CD4-positive, alpha-beta T cell treated with Interleukin-6 at 100 ng/mL for 8 hours (primary cell): ENCODE measurements around the gene KCNMA1.

Experiments used
- DNase-seq: peaks from one replicate; pipeline ENCODE4 v3.0.0-alpha.2; 2020; ENCODE audit warnings: mixed read lengths, low spot score

KCNMA1 gene

DNA sequence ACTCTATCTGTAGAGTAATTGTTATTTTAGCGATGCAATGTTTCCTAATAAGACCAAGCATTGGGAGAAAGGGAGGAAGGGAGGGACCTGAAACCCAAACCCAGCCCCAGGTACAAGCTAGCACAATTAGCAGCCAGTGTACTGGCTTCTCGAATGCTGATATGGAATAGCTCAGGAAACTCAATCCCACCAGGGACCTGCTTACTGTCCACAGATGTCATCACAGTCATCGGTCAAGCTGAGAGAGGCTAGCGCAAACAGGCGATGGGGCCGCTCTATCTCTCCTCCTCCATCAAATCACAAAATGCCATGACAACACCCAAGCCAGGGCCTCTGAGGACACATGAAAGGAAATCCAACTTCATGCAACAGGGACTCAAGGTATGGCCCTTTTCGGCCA, 192.1 kb downstream of the KCNMA1 start:
- DNase-seq: no peak

DNA sequence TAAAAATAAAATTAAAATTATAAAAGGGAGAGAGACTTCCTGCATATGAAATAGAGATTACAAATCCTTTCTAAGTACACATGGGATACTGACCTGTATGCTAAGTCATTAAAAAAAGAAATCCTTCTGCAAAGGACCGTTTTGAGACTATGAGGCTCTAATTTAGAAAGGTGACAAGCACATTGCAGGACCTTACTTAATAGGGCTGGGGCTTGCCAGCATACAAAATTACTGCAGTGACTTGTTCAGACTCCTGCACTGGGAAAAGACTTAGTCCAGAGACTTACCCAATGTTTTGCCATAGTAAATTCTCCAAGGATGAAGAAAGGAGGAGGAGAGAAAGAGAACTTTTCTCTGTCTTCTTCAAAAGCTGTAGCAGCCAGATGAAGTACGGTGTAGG, 193.6 kb downstream of the KCNMA1 start:
- no peak for DNase-seq

DNA sequence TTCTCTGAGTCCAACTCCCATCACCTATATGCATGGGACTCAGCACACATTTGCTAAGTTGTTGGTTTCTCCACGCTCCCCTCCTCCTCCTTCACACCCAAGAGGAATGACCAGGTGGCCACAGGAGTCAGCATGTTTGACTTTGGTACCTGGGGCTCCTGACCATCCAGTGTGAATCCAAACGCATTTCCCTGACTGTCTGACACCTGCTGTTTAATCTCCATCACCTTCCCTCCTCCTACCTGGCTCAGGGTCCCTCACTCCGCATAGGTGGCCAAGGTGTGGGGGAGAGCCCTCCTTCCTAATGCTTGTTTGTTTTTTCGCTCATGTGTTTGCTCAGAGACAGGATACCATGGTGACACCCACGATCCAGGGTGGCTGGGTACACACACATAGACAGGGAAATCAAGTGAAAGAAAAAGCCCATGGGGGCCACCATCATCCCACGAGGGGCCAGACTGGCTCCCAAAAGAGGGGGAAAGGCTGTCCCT, 194.9 kb downstream of the KCNMA1 start:
- DNase-seq: no peak

DNA sequence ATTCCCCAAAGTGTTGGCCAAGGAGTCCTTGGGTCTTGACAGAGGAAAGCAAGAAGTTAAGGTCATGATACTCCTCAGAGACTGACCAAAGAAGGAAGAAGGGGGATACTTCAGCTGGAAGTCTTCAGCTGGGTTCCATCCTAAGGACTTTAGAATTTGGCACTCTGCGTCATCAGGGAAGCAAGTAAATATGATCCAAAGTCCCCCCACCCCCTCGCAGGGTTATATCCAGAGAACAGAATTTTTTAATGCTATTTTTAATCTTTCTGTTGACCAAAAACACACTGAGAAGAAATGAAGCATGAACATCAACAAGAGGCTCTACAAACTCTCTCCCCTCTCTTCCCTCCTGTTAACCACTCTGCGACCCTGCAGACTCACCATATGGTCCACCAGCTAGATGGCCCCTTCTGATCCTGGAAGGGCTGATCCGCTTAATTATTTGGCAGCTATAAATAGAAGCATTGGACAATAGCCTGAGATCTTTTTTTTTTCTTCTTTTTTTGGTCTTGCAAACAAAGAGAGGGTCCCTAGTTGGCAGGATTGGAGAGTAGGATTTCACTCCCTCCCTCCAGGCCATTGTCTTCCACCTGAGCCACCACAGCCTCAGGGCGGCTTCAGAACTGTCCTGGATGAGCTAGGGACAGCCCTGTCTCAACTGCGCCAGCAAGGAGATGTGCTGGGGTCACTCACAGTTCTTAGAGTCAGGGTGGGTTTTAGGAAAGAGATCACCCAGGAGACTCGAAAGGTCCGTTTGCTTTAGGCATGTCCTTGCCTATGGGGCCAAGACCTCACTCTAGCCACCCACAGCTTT, 196.0 kb downstream of the KCNMA1 start:
- no peak for DNase-seq

DNA sequence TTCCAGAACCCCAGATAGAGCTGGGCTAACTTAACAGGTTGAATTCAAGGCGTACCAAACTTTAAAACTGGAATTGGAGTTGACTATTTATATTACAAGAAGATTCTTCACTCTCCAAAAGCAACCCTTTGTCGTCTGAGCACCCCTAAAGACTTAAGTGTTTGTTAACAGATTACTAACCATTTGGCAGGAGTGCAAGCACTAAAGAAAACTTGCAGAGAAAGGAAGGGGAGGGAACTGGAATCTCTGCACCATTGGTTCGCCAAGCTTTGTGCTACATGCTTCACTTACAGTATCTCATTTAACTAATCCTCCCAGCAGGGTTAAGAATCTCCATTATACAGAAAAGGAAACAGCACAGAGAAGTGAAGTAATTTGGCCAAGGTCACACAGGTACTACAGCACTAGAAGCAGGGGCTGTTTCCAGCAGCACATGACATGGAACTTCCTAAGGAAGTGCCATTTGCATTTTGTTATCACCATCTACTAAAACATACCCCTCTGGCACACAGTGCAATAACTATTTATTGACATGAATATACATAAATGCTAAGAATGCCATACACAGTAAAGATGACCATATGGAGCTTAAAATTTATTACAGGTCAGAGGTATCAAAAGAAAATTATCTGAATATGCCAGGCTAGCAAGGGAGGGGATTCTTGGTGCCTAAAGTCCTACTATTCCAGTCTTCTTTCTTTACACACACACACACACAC, 201.2 kb downstream of the KCNMA1 start:
- DNase-seq: no peak

DNA sequence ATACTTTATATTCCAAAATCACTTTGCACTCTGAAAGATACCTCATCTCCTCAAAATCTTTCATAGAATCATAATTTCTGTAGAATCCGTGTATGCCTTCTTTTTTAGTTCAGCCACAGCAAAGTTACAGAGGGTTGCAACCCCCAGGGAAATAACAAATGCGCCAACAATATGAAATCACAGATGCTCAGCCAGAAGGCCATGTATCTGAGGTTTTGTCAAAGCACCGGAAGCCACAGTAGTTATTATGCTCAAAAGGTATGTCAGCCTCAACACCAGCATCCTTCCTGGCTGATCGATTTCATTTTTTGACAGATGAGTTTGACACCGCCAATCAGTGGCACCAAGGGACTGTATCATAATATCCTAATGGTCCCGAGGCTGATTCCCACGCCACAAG, 204.1 kb downstream of the KCNMA1 start:
- DNase-seq: no peak

DNA sequence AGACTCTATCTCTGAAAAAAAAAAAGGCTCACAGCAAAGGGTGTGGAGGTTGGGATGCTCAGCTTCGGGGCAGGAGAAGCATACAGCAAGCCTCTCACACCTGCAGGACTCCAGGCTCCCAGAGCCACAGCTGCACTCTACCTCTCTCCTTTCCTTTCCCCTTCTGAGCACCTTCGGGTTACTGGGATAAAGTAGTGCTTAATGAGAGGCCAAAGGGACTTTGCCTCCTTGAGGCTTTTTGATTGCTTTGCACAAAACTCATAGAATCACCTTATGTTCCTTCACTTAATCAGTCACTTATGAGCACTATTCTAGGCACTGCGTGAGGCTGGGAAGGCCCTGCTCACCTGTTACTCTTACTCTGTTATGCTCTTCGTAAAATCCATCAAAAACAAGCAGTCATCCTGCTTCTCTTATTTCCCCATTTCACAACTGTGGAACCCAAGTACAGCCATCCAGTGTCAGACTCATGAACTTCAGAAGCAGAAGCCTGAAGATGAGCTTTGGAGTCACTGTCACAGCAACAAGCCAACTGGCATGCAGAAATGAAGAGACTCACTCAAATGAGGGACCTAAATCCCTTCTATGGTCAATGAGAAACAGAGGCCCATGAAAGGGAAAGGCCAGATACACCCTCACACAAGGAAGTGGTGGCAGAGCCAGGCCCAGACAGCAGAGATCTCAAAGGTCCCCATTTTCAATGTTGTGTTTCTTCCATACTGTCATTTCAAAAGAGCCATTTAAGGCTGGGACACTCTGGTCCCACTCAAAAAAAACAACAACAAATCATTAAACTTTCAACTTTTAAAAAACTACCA, 205.4 kb downstream of the KCNMA1 start:
- no peak for DNase-seq

DNA sequence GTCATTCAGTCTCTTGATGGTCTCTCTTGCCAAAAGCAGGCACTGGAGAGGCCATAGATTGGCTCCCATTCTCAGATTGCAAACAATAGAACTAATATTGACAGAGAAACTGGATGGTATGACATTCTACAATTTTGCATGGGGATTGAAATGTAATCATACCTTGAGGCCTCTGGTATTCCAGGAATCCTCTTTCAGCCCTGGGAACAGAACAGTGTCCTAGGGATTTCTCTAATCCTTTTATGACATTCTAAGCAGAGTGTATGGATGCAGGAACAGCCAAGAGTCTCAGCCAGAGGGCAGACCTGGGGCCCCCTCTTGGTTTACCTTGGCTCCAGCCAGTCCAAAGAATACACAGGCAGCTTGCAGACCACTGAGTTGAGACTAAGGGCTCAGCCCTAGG, 206.4 kb downstream of the KCNMA1 start:
- no peak for DNase-seq

DNA sequence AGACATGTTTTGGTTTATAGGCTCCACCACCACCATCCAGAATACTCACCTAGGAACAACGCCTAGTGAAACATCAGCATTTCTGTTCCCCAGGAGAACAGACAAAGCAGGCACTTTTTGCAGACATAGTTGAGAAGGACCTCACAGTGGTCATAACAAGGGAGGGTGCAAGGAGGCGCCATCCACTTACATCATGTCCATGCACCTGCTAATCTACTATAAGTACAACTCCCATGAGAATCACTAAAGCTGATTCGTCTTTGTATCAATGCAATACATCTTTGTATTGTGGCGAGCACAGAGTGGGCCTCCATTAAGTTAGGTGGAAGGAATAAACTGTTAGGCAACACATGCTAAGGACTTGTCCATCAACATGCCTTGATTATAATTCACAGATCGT, 207.1 kb downstream of the KCNMA1 start:
- no peak for DNase-seq

DNA sequence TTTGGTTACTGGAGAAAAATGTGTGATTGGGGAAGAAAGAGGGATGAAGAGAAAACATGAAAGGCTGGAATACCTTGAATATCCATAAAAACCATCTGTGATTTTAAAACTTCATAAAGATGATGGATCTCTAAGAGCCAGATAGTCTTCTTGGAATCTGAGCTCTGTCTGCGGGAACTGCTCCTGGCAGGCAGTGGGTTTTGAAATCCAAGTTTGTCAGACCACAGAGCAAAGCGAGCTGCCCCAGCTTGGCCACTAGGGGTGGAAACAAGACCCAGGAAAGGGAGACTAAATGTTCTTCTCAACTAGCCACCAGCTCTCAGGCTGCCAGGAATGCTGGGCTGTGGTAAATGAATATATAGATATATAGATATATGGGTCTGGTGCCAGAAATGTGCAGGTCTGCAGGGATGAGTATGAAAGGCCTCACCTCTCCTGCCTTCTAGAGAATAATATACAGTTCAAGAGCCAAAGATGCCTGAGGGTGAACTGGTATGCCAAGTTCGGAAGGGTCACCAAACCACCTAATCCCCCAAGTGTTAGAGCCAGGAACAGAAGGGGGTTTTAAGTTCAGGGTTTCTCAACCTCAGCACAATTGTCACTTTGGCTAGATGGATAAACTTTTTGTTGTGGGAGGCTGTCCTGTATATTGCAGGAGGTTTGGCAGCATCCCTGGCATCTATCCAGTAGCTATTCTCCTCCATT, 208.8 kb downstream of the KCNMA1 start:
- DNase-seq: no peak

DNA sequence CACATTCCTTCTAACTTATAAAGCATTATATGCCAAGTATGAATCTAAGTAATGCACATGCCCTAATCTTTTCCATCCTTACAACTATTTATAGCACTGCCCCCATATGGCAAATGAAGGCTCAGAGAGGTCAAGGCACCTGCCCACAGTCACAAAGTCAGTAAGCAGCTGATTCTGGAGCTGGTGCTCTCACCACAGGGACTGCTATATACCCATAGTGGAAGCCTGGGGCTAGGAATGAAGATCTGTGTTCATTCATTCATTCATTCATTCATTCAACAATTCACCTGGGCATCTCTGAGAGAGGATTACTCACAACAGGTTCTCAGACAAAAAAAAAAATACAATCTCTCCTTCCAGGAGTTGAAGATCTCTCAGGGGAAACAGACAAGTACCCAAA, 213.4 kb downstream of the KCNMA1 start:
- DNase-seq: no peak

DNA sequence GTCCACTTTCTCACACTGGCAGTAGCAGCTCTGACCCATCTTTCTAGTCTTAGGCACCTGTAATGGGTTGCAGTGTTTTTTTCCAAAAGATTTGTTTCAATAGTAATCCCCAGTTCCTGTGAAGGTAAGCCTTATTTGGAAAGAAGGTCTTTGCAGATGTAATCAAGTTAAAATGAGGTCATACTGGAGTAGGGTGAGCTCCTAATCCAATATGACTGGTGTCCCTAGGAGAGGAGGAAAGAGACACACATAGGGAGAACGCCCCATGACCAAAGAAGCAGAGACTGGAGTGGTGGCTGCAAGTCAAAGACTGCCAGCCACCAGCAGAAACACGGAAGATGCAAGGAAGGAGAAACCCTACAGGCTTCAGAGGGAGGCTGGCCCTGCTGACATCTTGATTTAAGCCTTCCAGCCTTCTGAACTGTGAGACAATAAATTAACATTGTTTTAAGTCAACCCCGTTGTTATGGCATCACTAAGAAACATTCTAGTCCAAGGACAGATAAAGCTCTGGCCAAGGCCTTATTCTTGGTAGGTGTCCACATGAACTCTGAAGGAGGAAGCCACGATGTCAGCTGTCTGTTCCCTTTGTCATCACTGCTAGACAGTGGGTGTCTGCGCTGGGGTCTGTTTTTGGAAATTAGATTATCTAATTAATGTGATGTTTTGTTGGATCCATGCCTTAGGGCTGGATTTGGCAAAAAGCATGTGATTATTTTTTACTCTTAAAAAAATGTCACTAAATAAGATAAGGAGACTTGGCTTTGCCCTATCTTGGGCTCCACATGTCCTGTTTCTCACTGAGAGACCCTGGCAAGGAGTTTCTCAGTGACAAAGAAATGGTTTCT, 214.9 kb downstream of the KCNMA1 start:
- no peak for DNase-seq

DNA sequence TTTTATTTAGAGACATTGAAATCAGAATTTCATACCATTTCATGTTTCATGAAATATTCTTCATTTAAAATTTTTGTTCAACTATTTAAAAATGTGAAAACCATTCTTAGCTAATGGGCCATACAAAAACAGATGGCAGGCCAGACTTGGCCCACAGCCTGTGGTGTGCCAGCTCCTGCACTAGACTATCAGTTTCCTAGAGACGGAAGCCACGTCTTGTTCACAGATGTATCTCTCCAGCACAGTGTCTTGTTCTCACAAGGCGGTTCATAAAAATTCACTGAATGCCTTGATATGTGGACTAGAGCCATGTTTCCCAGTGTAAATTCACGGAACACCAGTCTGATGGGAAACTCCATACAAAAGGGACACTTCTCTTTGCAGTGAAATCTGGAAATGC, 216.0 kb downstream of the KCNMA1 start:
- DNase-seq: no peak

DNA sequence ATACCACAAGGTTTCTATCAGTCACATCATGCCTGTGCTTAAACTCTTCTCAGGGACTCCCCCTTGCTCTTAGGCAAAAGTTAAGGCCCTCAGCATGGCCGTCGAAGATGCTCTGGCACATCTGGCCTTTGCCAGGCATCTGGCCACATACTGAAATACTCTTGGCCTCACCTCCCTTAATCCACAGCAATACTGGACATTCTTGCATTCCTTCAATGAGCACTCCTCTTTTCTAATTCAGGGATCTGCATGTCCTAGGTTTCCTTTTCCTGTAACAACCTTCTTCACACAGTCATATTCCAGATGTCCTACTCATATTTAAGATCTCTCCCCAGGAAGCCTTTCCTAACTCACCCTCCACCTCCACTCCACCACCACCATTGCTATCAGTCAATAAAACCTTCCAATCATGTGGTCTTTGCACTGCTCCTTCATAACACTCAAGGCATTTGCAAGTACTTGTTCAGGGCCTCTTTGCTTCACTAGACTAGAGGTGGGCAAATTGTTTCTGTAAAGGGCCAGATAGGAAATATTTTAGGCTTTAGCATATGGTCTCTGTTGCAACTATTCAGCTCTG, 216.6 kb downstream of the KCNMA1 start:
- DNase-seq: no peak

DNA sequence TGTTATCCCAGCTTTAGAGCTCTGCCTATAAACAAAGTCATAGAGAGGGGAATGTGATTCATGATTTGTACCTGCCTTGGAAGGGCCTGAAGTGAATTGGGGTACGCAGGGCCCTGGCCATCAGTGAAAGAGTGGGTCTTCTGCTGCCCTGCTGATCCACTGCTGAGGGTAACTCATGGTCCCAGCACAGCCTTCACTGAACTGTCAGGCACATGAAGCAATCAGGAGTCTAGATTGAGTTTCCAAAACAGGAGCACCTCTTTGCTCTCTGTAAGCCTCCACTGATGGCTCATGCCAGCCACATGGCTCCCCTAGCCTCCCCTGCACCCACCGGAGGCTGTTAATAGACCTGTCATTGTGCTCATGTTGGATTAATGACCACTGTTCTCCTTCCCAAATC, 217.6 kb downstream of the KCNMA1 start:
- DNase-seq: no peak

DNA sequence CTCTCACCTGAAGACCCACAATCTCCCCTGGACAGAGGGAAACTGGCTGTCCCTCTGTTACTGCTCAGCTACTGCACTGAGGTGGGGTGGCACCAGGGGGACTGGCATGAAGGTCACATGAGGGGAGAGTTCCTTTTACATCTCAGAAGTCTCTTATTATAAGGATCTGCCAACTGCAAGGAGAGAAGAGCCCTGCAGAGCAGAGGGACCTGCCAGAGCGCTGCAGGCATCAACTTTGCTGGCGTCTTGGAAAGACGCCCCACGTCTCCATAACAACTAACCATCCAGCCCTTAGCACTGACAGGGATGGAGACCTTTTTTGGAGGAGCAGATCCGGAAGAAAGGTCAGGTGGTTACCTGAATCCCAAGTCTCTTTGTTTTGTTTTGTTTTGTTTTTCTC, 218.6 kb downstream of the KCNMA1 start:
- DNase-seq: no peak

DNA sequence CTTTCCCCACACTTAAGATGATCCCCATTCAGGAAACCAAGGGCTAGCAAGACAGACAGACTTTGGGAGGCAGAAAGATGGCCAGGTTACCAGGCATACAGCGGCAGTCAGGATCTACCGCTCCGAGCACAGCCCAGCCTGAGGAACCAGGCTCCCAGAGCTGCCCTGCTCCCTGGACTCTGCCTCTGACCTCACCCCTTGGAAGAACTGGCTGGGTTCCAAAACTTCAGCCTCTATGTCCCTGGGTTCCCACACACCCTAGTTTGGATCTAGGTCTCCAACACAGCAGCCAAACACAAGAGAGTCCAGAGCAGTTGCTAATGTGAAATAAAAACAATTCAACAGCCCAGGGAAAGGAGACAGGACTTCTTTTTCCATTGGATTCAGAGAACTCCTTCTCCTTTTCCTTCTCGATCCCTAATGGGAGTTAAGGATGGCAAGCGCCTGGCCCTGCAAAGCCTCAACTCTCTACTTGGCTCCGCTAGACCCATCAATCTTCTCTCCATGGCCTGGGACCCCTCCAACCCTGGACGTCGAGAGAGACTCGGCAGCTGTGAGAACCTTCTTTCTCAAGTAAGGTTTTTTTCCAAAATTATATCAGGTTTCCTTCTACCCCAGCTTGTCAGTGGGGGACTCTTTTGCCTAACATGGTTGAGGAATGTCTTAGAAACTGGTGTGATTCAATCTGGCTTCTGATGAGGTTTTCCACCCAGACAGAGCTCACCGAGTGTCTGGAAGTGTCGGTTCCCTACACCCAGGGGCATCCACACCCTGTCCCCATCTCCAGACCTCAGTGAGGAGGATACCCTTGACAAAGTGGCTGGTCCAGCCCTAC, 219.6 kb downstream of the KCNMA1 start:
- DNase-seq: no peak

DNA sequence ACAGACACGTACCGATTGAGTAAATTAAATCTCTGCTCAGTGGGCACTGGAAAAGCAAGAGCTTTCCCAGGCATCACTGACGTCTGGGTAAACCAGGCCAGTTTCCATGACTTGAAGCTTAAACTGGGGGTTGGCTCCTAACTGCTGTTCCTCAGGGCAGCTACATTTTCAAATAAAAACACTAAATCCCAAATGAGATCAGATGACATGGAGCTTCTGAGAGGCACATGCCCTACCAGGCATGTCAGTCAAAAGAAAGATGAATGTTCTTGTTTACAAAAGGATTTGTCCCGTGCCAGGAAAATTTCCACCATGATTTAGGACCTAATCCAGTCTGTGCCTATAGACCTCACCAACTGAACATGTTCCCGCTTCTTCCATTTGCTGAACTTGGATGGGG, 220.2 kb downstream of the KCNMA1 start:
- no peak for DNase-seq

DNA sequence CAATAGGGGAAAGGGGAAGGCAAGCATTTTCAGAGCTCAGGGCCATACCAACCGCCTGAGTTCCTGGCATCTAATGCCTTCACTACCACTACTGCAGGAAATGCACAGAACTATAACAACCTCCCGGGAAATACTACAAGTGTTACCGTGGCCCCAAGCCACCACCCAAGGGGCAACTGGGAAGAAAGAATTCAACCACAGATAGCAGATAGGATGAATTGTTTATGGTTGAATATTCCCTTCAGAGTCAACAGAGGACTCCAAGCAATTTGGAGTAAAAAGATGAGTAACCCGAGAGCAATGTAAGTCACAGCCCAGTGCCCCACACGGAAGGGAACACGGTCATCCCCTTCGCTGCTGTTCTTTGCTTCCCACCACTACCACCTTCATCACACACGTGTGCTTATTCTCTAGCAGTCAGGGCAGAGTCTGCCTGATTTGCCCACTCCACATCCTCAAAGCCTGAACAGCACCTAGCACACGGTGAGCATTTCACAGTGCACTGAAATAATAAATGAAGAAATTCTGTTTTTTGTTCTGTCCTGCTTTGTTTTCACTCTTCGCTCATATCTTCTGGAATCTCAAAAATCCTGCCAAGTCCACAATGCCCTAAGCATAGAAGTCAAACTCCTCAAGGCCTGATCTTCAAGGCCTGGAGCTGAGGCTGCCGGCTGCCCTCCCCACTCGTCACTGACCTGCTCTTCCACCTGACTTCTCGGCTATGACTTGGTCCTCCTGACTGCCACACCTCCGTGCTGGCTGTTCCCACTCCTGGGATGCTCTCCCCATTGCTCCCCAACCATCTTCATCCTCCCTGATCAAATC, 221.1 kb downstream of the KCNMA1 start:
- no peak for DNase-seq
